Adipocyte (in vitro differentiated cells): Measurements from ENCODE around the gene FMOD.

Experiments
- DNase-seq: peaks from one replicate; pipeline ENCODE4 v3.0.0-alpha.2; 2015; ENCODE audit warnings: low read depth
- H3K27me3 ChIP-seq: replicated peaks from 2 replicates; pipeline ENCODE4 v1.7.0; 2013; ENCODE audit warnings: mild to moderate bottlenecking, low read length, moderate library complexity; ENCODE audit not compliant: control insufficient read depth, insufficient read depth
- H3K36me3 ChIP-seq: 2 replicates; pipeline ENCODE4 v1.7.0; 2013; ENCODE audit warnings: low read length, mild to moderate bottlenecking, moderate library complexity; ENCODE audit not compliant: control insufficient read depth, insufficient read depth, severe bottlenecking
- H3K4me1 ChIP-seq: 2 replicates; pipeline ENCODE4 v1.7.0; 2013; ENCODE audit warnings: mild to moderate bottlenecking, low read length, moderate library complexity; ENCODE audit not compliant: control insufficient read depth, insufficient read depth
- H3K4me3 ChIP-seq: 2 replicates; pipeline ENCODE4 v1.7.0; 2013; ENCODE audit warnings: mild to moderate bottlenecking, low read length, moderate library complexity
- H3K9ac ChIP-seq: 2 replicates; pipeline ENCODE4 v1.7.0; 2013; ENCODE audit warnings: mild to moderate bottlenecking, low read length, moderate library complexity
- H3K9me3 ChIP-seq: 2 replicates; pipeline ENCODE4 v1.7.0; 2013; ENCODE audit warnings: mild to moderate bottlenecking, low read length, moderate library complexity; ENCODE audit not compliant: control insufficient read depth

The FMOD gene

GRCh38 chr1:203351037-203351625 lies at the start of gene FMOD:
FMOD (minus strand) TSS chr1:203351122; CDS start chr1:203348270, 2,852 bp downstream.
- Histone ChIP-seq H3K9me3 (no peaks in the 10 kb centered on the region), H3K9ac (peak within 1 kb of the TSS; percentile 79), H3K36me3 (peaks cover 8% of the 10 kb centered on the region), H3K4me1 (peaks cover 32% of the 10 kb centered on the region), H3K27me3 (no peaks in the 10 kb centered on the region), H3K4me3 (peak within 1 kb of the TSS; percentile 79)
- peak; percentile 25 for DNase-seq

- H3K27me3 ChIP-seq: no peaks in the 10 kb centered on the region
- no peaks in the 10 kb centered on the region for H3K36me3 ChIP-seq
- H3K9ac ChIP-seq: no peak overlapping the region
- no peak overlapping the region for H3K4me3 ChIP-seq
- peaks cover 7% of the 10 kb centered on the region for H3K4me1 ChIP-seq
- DNase-seq: no peak
- H3K9me3 ChIP-seq: peaks cover 2% of the 10 kb centered on the region
Observed at GRCh38 chr1:203396595-203397194, 45.8 kb upstream of the FMOD start.

GRCh38 chr1:203395751-203396150 lies 44.8 kb upstream of the FMOD start:
- peaks cover 2% of the 10 kb centered on the region for H3K9me3 ChIP-seq
- peak overlapping the region; percentile 78 for H3K4me3 ChIP-seq
- no peak for DNase-seq
- no peaks in the 10 kb centered on the region for H3K36me3 ChIP-seq
- H3K27me3 ChIP-seq: no peaks in the 10 kb centered on the region
- peaks cover 7% of the 10 kb centered on the region for H3K4me1 ChIP-seq
- H3K9ac ChIP-seq: peak overlapping the region; percentile 75

DNA sequence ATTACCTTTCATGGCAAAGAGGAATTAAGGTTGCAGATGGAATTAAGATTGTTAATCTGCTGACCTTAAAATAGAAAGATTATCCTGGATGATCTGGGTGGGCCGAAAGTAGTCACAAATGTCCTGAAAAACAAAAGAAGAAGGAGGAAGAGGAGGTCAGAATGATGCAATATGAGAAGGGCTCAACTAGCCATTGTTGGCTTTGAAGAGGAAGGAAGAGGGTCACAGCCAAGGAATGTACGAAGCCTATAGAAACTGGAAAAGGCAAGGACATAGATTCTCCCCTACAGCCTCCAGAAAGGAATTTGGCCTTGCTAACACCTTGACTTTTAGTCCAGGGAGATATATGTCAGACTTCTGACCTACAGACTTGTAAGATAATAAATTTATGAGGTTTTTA lies 39.4 kb upstream of the FMOD start:
- no peak overlapping the region for H3K4me3 ChIP-seq
- H3K36me3 ChIP-seq: no peaks in the 10 kb centered on the region
- H3K9ac ChIP-seq: no peak overlapping the region
- peaks cover 2% of the 10 kb centered on the region for H3K9me3 ChIP-seq
- H3K4me1 ChIP-seq: no peaks in the 10 kb centered on the region
- DNase-seq: no peak
- H3K27me3 ChIP-seq: peaks cover 5% of the 10 kb centered on the region

- H3K27me3 ChIP-seq: peaks cover 15% of the 10 kb centered on the region
- no peak overlapping the region for H3K4me3 ChIP-seq
- H3K9ac ChIP-seq: no peak overlapping the region
- H3K4me1 ChIP-seq: no peaks in the 10 kb centered on the region
- no peaks in the 10 kb centered on the region for H3K36me3 ChIP-seq
- no peak for DNase-seq
- H3K9me3 ChIP-seq: peaks cover 2% of the 10 kb centered on the region
Observed at GRCh38 chr1:203388683-203389082, 37.8 kb upstream of the FMOD start.

DNA sequence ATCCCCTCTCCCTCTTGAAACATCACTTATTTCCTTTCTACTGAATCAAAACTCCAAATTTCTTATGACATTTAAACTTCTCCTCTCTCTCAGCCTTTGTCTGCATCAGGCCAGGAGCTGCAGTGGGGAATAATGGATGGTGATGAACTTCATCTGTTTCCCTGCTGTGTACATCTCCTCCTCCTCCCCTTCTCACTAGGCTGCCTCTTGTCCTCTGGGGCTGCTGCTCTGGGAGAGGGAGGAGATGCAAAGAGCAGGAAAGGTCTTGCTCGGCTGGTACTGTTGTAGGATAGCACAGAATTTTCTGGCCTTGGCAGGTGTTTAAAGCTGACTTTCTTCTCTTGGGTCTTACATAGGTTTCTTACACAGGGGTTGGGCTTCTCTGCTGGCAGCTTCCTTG lies 31.1 kb upstream of the FMOD start:
- Histone ChIP-seq H3K4me3 (no peak overlapping the region), H3K36me3 (no peaks in the 10 kb centered on the region), H3K27me3 (peaks cover 31% of the 10 kb centered on the region), H3K4me1 (peaks cover 8% of the 10 kb centered on the region), H3K9ac (no peak overlapping the region), H3K9me3 (no peaks in the 10 kb centered on the region)
- DNase-seq: no peak

DNA sequence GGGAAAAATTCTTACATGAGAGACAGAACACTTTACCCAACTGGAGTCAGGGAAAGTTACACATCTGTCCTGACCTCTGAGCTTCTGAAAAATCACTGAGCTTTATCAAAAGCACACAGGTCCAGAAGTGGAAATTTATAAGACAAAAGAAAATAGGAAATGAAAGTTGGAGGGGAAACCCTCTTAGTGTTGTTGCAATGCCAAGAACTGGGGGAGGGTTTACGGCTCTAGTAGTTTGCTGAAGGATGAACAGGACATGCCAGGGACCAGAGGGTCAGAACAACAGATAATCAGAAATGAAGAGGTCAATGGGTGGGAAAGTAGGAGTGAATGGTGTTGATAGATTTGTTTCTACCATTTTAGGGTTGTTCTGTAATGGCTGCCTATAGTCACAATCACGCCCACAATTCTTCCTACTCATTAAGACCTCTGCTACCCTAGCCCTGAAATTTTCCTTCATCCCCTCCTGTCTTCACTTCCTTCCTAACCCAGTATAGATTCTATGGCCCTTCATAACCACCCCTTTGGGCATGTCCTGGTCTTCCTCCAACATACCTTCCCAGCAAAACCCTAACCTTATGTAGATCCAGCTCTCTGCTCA lies 30.3 kb upstream of the FMOD start:
- no peaks in the 10 kb centered on the region for H3K9me3 ChIP-seq
- H3K4me1 ChIP-seq: peaks cover 8% of the 10 kb centered on the region
- H3K27me3 ChIP-seq: peaks cover 31% of the 10 kb centered on the region
- H3K9ac ChIP-seq: no peak overlapping the region
- no peak overlapping the region for H3K4me3 ChIP-seq
- DNase-seq: no peak
- H3K36me3 ChIP-seq: no peaks in the 10 kb centered on the region

- Histone ChIP-seq H3K4me3 (no peak overlapping the region), H3K36me3 (no peaks in the 10 kb centered on the region), H3K9me3 (no peaks in the 10 kb centered on the region), H3K9ac (no peak overlapping the region), H3K27me3 (peaks cover 31% of the 10 kb centered on the region), H3K4me1 (peaks cover 8% of the 10 kb centered on the region)
- DNase-seq: no peak
Observed at GRCh38 chr1:203380420-203381150, 29.7 kb upstream of the FMOD start.

DNA sequence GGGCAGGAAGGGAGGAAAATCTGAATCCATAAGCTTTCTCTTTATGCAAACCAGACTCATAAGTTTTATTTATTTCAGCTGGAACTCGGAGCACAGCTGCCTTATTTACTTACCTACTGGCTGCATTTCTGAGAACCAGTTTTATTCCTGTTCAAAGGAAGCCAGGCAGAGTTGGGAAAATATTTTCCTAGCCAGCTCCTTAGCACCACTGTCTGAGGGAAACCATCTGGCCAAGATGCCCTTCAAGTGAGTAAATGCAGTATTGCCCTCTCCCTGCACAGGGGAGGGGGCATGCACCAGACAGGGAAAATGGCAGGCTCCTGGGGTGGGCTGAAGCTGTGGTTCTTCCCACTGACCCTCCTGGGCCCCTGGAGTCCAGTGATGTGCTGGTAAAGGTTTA lies 28.9 kb upstream of the FMOD start:
- H3K9ac ChIP-seq: no peak overlapping the region
- peak; percentile 43 for DNase-seq
- H3K9me3 ChIP-seq: no peaks in the 10 kb centered on the region
- no peak overlapping the region for H3K4me3 ChIP-seq
- peaks cover 31% of the 10 kb centered on the region for H3K27me3 ChIP-seq
- no peaks in the 10 kb centered on the region for H3K36me3 ChIP-seq
- H3K4me1 ChIP-seq: peaks cover 8% of the 10 kb centered on the region

- Histone ChIP-seq H3K36me3 (no peaks in the 10 kb centered on the region), H3K4me1 (peaks cover 17% of the 10 kb centered on the region), H3K27me3 (peaks cover 21% of the 10 kb centered on the region), H3K9me3 (no peaks in the 10 kb centered on the region), H3K4me3 (no peak overlapping the region), H3K9ac (no peak overlapping the region)
- DNase-seq: peak; percentile 73
Observed at GRCh38 chr1:203378556-203379245, 27.8 kb upstream of the FMOD start.

DNA sequence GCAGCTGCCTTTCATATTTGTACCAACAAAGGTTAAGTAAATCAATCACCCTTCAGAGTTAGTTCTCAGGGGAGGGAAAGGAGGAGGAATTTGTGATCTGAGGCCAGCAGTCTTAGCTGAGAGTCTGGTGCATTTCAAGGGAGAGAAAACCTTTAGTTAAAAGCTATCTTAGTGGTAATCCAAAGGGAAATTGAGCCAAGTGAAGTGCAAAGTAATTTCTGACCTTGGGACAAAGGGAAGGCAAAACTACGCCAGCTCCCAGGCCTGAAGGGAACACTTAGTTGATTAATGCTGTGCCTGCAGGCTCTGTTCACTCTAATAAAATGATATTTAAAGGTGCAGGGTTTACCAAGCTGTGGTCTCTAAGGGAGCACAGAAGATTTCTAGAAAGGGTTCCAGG lies 23.1 kb upstream of the FMOD start:
- Histone ChIP-seq H3K4me3 (no peak overlapping the region), H3K36me3 (no peaks in the 10 kb centered on the region), H3K9ac (peak overlapping the region; percentile 35), H3K4me1 (peaks cover 22% of the 10 kb centered on the region), H3K27me3 (no peaks in the 10 kb centered on the region), H3K9me3 (no peaks in the 10 kb centered on the region)
- peak; percentile 27 for DNase-seq
